Keratinocyte (primary cell): ENCODE measurements around the gene PRSS8. TPM values are rescaled to one million over a fixed set of nuclear protein-coding genes. Genes with fewer than 3 reads are reported as not detected.

Experiments used
- DNase-seq: peaks from one replicate; pipeline ENCODE4 v3.0.0-alpha.2; 2011; ENCODE audit warnings: low read depth, missing footprints, low spot score
- FAIRE-seq: peaks from 2 replicates; lab custom pipeline; 2011; peaks lifted over from hg19 to GRCh38; lab: Jason Lieb, UNC
- H2AFZ ChIP-seq: 2 replicates; pipeline ENCODE4 v1.6.0; 2012; ENCODE audit warnings: low read length, control low read depth, inconsistent platforms; ENCODE audit not compliant: control insufficient read depth
- H3K27ac ChIP-seq: 2 replicates; pipeline ENCODE4 v1.5.1; 2011; ENCODE audit warnings: low read length; ENCODE audit not compliant: control insufficient read depth, insufficient read depth
- H3K27me3 ChIP-seq: 3 replicates; pipeline ENCODE4 v1.6.0; 2011; ENCODE audit warnings: low read length; ENCODE audit not compliant: control insufficient read depth, insufficient read depth; ENCODE audit errors: extremely low read depth
- H3K36me3 ChIP-seq, 2 experiments: 2 replicates in 1 of 2; 3 replicates in 1 of 2; pipeline ENCODE4 v1.5.1; 2011; ENCODE audit warnings: low read length in 2 of 2, mild to moderate bottlenecking in 1 of 2; ENCODE audit not compliant: control insufficient read depth in 2 of 2, insufficient read depth in 2 of 2; ENCODE audit errors: extremely low read depth in 1 of 2
- H3K4me1 ChIP-seq: 3 replicates; pipeline ENCODE4 v1.5.1; 2011; ENCODE audit warnings: low read length; ENCODE audit not compliant: control insufficient read depth, insufficient read depth; ENCODE audit errors: extremely low read depth
- H3K4me2 ChIP-seq: 3 replicates; pipeline ENCODE4 v1.6.0; 2011; ENCODE audit warnings: low read depth, low read length; ENCODE audit not compliant: control insufficient read depth, insufficient read depth; ENCODE audit errors: extremely low read depth
- H3K4me3 ChIP-seq, 3 experiments: fragments of 200-600 bp in 1 of 3; sonication (generic) in 1 of 3; 2 replicates in 2 of 3; 3 replicates in 1 of 3; pipeline ENCODE4 v1.5.1; 2011 to 2016; ENCODE audit warnings: low read length in 3 of 3, mild to moderate bottlenecking in 3 of 3, control low read depth in 2 of 3, inconsistent platforms in 1 of 3, low read depth in 1 of 3, mixed read lengths in 1 of 3, mixed run types in 1 of 3, moderate library complexity in 1 of 3; ENCODE audit not compliant: control insufficient read depth in 2 of 3, insufficient read depth in 2 of 3; ENCODE audit errors: extremely low read depth in 1 of 3
- H3K79me2 ChIP-seq: 2 replicates; pipeline ENCODE4 v1.6.0; 2012; ENCODE audit warnings: low read length; ENCODE audit not compliant: control insufficient read depth, insufficient read depth
- H3K9ac ChIP-seq: 3 replicates; pipeline ENCODE4 v1.6.0; 2011; ENCODE audit warnings: low read length; ENCODE audit not compliant: control insufficient read depth, insufficient read depth; ENCODE audit errors: extremely low read depth
- H3K9me1 ChIP-seq: 3 replicates; pipeline ENCODE4 v1.6.0; 2011; ENCODE audit warnings: low read length; ENCODE audit not compliant: control insufficient read depth, insufficient read depth; ENCODE audit errors: extremely low read depth
- H3K9me3 ChIP-seq: 2 replicates; pipeline ENCODE4 v1.5.1; 2012; ENCODE audit warnings: low read depth, low read length; ENCODE audit not compliant: control insufficient read depth
- H4K20me1 ChIP-seq: 3 replicates; pipeline ENCODE4 v1.6.0; 2011; ENCODE audit warnings: low read length; ENCODE audit not compliant: control insufficient read depth, insufficient read depth; ENCODE audit errors: extremely low read depth
- CTCF ChIP-seq, 3 experiments: IDR thresholded peaks in 1 of 3; conservative IDR thresholded peaks in 1 of 3; optimal IDR thresholded peaks in 1 of 3; 2 replicates in 2 of 3; 3 replicates in 1 of 3; pipeline versions ENCODE3 to v1.5.1; 2011; ENCODE audit warnings: low read length in 3 of 3, mild to moderate bottlenecking in 3 of 3, moderate library complexity in 2 of 3, control low read depth in 1 of 3, inconsistent platforms in 1 of 3; ENCODE audit not compliant: insufficient read depth in 2 of 3; ENCODE audit errors: extremely low read depth in 1 of 3
- EZH2 ChIP-seq: IDR thresholded peaks from one replicate; pipeline ENCODE4 v1.6.1; 2012; ENCODE audit warnings: inconsistent platforms, mild to moderate bottlenecking, low read length, moderate library complexity
- dilution Hi-C: fragments of 300-500 bp; cut with MboI; formaldehyde crosslinking; loops from one replicate; pipeline ENCODE4 v1.7.0; 2020; ENCODE audit warnings: low sequenced_read_pairs; ENCODE audit not compliant: extremely low pct_ligation_motif_present
- polyA plus RNA-seq, 5 experiments: library from polyadenylated mRNA; depleted of rRNA in 3 of 5; stranded (reverse) in 3 of 5; stranded (forward) in 1 of 5; unstranded in 1 of 5; fragments of >200 nt; gene quantifications; 1 replicate in 1 of 5; 2 replicates in 3 of 5; 3 replicates in 1 of 5; pipeline versions ENCODE4 v1.2.1 to v1.2.3, GENCODE V29; 2011 to 2012; ENCODE audit warnings: missing spikeins in 2 of 5, low read depth in 1 of 5, low replicate concordance in 1 of 5

PRSS8 gene
- polyA plus RNA-seq, 1 donor (not counting 4 experiments of a cell fraction or from before 2014, with no cell fraction given), result 31.2 TPM

DNA sequence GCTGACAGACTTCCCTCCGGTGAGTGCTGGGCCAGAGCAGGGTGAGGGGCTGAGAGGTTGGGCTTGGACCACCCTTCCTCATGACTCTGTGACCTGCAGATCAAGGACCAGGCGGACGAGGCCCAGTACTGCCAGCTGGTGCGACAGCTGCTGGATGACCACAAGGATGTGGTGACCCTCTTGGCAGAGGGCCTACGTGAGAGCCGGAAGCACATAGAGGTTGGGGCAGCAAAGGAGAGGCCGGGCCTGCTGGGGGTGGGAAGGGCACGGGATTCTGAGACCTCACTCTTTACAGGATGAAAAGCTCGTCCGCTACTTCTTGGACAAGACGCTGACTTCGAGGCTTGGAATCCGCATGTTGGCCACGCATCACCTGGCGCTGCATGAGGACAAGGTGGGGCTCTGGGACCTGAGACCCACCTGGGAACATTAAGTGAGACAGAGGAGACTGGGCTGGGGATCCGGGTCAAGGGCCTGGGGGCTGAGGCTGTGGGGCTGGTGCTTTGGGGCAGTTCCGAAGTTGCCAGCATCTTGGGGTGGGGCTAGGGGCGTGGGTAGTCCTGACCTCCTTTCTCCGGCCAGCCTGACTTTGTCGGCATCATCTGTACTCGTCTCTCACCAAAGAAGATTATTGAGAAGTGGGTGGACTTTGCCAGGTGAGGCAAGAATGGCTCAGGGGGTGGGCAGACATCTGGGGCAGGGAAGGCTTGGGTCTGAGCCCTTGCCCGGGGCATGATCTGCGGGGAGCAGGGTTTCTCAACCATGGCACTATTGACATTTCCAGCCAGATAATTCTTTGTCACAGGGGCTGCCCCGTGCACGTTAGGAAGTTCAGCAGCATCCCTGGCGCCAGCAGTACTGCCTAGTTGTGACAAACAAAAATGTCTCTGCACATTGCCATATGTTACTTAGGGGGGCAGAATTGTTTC, 25.2 kb downstream of the PRSS8 start:
- H3K27me3 ChIP-seq, result no peaks in the 10 kb centered on the region
- H3K4me1 ChIP-seq, result peaks cover 8% of the 10 kb centered on the region
- H3K9me3 ChIP-seq, result no peaks in the 10 kb centered on the region
- no peak for DNase-seq
- H3K9ac ChIP-seq, result no peak overlapping the region
- no peak overlapping the region for H3K27ac ChIP-seq
- no peaks in the 10 kb centered on the region for H3K9me1 ChIP-seq
- no peak overlapping the region for H2AFZ ChIP-seq
- peaks cover 17% of the 10 kb centered on the region for H3K79me2 ChIP-seq
- no peak for FAIRE-seq
- peaks cover 18 to 24% of the 10 kb centered on the region in 2 experiments for H3K36me3 ChIP-seq
- no peak overlapping the region for H3K4me2 ChIP-seq
- no peaks in the 10 kb centered on the region for H4K20me1 ChIP-seq
- TF ChIP-seq CTCF (optimal IDR thresholded peaks at IDR 0.05 in 1 of 3, IDR thresholded peaks at IDR 0.05 in 1 of 3, conservative IDR thresholded peaks at IDR 0.05 in 1 of 3; ENCODE audit: extremely low read depth in 1 of 3, insufficient read depth in 2 of 3, low read length in 3 of 3) (no peak), EZH2 (no peak)
- H3K4me3 ChIP-seq, result no peak overlapping the region
- dilution Hi-C loops, result no loop called here

DNA sequence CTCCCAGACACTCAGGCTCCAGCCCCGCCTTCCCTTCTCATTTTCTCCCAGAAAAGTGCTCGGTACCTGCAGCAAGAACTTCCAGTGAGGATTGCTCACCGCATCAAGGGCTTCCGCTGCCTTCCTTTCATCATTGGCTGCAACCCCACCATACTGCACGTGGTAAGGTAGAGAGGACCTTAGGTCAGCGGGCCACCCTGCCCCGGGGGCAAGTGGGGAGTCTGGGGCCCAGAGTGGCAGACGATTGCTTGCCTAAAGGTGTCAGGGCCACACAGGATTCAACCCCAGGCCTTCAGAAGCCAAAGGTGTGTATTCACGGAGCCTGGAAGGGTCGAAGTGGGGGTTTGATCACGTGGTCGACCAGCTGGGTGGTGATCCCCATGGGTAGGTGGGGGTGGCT, 25.9 kb downstream of the PRSS8 start:
- no peak for TF ChIP-seq EZH2
- TF ChIP-seq CTCF (optimal IDR thresholded peaks at IDR 0.05 in 1 of 3, IDR thresholded peaks at IDR 0.05 in 1 of 3, conservative IDR thresholded peaks at IDR 0.05 in 1 of 3; ENCODE audit: extremely low read depth in 1 of 3, insufficient read depth in 2 of 3, low read length in 3 of 3), result no peak
- FAIRE-seq, result no peak
- H3K9me3 ChIP-seq, result no peaks in the 10 kb centered on the region
- H3K36me3 ChIP-seq, result peaks cover 18 to 24% of the 10 kb centered on the region in 2 experiments
- H3K9me1 ChIP-seq, result no peaks in the 10 kb centered on the region
- H3K4me1 ChIP-seq, result peaks cover 8% of the 10 kb centered on the region
- dilution Hi-C loops, result no loop called here
- no peak overlapping the region for H3K27ac ChIP-seq
- no peaks in the 10 kb centered on the region for H3K27me3 ChIP-seq
- no peak overlapping the region for H2AFZ ChIP-seq
- H3K4me3 ChIP-seq, result no peak overlapping the region
- no peak overlapping the region for H3K4me2 ChIP-seq
- H3K79me2 ChIP-seq, result peaks cover 17% of the 10 kb centered on the region
- H3K9ac ChIP-seq, result no peak overlapping the region
- DNase-seq, result no peak
- H4K20me1 ChIP-seq, result no peaks in the 10 kb centered on the region
